GM18519 (cell line): ENCODE data around the gene MTM1.

Experiments used
- ATAC-seq: cut with Tn5 transposase; IDR thresholded peaks from one replicate; pipeline ENCODE4 v1.9.1; 2021; ENCODE audit warnings: mild to moderate bottlenecking, moderate library complexity; ENCODE audit not compliant: unreplicated experiment, low FRiP score

MTM1 gene

GRCh38 chrX:150649096-150649870 is 80.9 kb downstream of the MTM1 start:
- no peak for ATAC-seq

- ATAC-seq: no peak
Observed at GRCh38 chrX:150651906-150652305, 83.5 kb downstream of the MTM1 start.

- ATAC-seq: no peak
Observed at GRCh38 chrX:150655788-150656187, 87.4 kb downstream of the MTM1 start.

- no peak for ATAC-seq
Observed at GRCh38 chrX:150663073-150663472, 94.7 kb downstream of the MTM1 start.

GRCh38 chrX:150664290-150664689 is 95.9 kb downstream of the MTM1 start:
- no peak for ATAC-seq

DNA sequence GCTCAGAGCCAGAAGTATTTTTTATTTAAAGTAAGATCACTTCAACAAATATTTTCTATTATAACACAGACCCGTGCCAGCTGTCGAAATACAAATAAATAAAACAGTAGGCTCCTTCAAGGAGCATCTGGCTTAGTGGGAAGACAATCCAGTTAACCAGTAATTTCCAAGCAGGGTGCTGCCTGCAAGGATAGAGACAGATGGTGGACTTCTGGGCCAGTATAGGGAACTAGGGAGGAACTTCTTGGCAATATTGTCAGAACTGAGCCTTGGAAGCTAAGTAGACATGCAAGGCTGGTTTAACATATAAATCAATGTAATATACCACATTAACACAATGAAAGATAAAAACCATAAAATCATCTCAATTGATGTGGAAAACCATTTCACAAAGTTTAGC is 107.8 kb downstream of the MTM1 start:
- no peak for ATAC-seq

GRCh38 chrX:150680974-150681373 is 112.6 kb downstream of the MTM1 start:
- ATAC-seq: no peak

- ATAC-seq: no peak
Observed at GRCh38 chrX:150683112-150683511, 114.7 kb downstream of the MTM1 start.

DNA sequence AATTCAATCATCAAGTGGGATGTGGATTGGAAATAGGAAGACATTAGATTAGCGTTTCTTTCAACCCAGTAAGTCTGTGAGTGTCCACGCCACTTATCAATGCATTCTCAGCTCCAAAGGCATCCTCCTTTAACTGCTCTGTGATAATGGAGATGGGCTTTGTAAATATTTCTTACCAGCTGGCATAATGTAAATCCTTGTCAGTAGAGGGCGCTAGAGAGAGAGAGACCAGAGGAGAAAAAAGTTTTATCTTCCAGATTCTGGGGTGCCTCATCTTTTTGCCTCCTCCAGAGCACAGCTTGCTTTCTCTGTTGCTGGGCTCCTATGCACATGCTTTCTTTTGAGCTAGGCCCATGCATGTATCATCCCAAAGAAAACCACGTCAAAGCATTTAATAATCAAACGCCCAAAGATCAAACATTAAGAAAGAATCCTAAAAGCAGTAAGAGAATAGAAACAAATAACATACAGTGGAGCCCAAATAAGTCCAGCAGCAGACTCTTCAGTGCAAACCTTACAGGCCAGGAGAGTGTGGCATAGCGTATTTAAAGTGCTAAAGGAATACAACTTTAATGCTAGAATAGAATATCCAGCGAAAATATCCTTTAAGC is 115.2 kb downstream of the MTM1 start:
- no peak for ATAC-seq

DNA sequence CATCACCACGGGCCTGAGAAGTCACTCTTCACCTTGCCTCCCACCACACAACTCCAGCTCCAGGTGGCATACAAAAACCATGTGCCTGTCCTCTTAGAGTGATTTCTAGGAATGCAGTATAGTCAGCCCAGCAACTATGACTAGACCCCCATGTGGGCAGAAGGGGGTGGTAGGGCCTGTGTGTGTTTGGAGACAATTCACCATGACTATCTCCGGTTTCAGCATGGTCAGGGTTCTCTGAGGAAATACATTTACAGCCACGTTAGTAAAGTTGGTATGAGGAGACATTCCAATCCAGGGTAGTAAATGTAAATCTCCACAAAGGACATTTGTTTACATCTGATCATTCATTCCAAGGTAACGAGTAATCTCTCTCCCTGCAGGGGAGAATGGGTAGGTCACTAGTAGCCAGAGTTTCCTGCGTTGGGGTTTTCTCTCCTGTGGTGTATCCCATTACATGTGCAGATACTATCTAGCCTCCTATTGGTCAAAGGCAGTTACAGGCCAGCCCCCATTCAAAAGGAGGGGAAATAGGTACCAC is 120.6 kb downstream of the MTM1 start:
- no peak for ATAC-seq

GRCh38 chrX:150690126-150690525 is 121.7 kb downstream of the MTM1 start:
- no peak for ATAC-seq

GRCh38 chrX:150692296-150692695 is 123.9 kb downstream of the MTM1 start:
- ATAC-seq: no peak

GRCh38 chrX:150692831-150693724 is 124.7 kb downstream of the MTM1 start, which contains the start of gene MTMR1:
Gene MTMR1 (plus strand): TSS chrX:150693396. CDS start chrX:150693531, 135 bp downstream.
- peak; percentile 24 for ATAC-seq

GRCh38 chrX:150693725-150694574 is 125.5 kb downstream of the MTM1 start:
- peak; percentile 61 for ATAC-seq

DNA sequence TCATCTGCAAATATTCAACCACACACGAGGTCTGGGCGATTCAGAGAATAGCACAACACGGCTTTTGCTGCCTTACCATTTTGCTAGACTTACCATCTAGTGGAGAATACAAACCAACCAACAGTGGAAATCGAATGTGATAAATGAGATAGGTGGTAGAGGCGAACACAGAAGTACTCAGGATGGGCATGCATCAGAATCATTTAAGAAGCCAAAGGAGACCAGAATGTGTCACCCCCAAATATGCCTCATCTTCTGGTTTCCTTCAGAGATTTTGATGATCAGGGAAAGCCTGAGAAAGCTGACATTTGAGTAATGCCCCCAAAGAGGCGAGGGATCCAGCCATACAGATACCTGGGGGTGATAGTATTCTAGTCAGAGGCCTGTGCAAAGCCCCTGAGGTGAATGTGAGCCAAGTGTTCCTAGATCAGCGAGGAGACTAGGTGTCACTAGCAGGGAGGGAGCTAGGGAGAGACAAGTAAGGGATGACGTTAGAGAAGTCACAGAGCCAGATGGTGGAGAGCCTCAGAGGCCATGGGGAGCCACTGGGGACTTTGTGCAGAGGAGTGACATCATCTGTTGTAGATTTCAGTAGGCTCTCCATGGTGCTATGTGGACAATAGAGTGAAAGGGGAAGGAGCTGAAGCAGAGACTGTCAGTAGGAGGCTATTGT is 126.5 kb downstream of the MTM1 start:
- peak; percentile 39 for ATAC-seq

- ATAC-seq: no peak
Observed at GRCh38 chrX:150696331-150696730, 127.9 kb downstream of the MTM1 start.

- ATAC-seq: no peak
Observed at GRCh38 chrX:150696866-150697265, 128.4 kb downstream of the MTM1 start.

GRCh38 chrX:150697641-150698040 is 129.2 kb downstream of the MTM1 start:
- ATAC-seq: no peak

DNA sequence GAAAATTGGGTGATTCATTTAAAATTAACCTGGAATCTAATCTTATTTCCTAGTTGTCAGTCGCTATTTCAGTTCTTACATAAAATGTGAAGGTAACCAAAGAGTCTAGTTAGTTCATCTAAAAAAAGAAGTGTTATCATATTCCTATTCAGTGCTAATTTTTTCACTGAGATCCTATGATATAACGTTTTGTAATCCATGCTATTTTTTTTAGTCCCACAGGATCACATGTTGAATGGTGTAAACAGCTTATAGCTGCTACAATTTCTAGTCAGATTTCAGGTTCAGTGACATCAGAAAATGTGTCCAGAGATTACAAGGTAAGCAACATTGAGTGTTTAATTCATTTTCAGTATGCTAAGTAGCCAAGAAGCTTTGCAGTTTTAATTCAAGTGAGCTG is 130.6 kb downstream of the MTM1 start:
- no peak for ATAC-seq
